Mesothelial cell of epicardium (in vitro differentiated cells): ENCODE results near the gene C3orf18. TPM values are rescaled to one million over a fixed set of nuclear protein-coding genes. Genes with fewer than 3 reads are reported as not detected.

ENCODE experiments used
- DNase-seq, 2 experiments: peaks; one replicate each; pipeline ENCODE4 v3.0.0; 2021; ENCODE audit warnings: low spot score in 2 of 2; ENCODE audit not compliant: unreplicated experiment in 2 of 2
- H3K27ac Mint-ChIP-seq: 2 replicates; pipeline ENCODE4 v1.8.0; 2021; ENCODE audit warnings: mixed read lengths
- H3K27me3 Mint-ChIP-seq: 2 replicates; pipeline ENCODE4 v1.8.0; 2021; ENCODE audit warnings: low read depth, mixed read lengths
- H3K36me3 Mint-ChIP-seq: 2 replicates; pipeline ENCODE4 v1.8.0; 2021; ENCODE audit warnings: mixed read lengths
- H3K4me1 Mint-ChIP-seq: 2 replicates; pipeline ENCODE4 v1.8.0; 2021; ENCODE audit warnings: mixed read lengths
- H3K4me3 Mint-ChIP-seq: 2 replicates; pipeline ENCODE4 v1.8.0; 2021; ENCODE audit warnings: mild to moderate bottlenecking, moderate library complexity, mixed read lengths
- H3K9me3 Mint-ChIP-seq: 2 replicates; pipeline ENCODE4 v1.8.0; 2021; ENCODE audit warnings: mixed read lengths
- CTCF ChIP-seq: fragments of 200-600 bp; sonication (generic); IDR thresholded peaks from one replicate; pipeline ENCODE4 v1.5.0; 2021; ENCODE audit warnings: antibody characterized with exemption; ENCODE audit not compliant: unreplicated experiment
- total RNA-seq: library from RNA; stranded (reverse); gene quantifications from 3 replicates; pipeline ENCODE4 v1.2.1, GENCODE V29; 2021

Gene C3orf18
- total RNA-seq, 1 donor from 2014 or later, result 15.1 TPM

GRCh38 chr3:50604628-50605588, 37.4 kb upstream of the C3orf18 start:
- peaks cover 52% of the 10 kb centered on the region for H3K4me1 Mint-ChIP-seq
- no peak for TF ChIP-seq CTCF
- H3K36me3 Mint-ChIP-seq, result peaks cover 2% of the 10 kb centered on the region
- DNase-seq, result no peak
- no peak overlapping the region for H3K4me3 Mint-ChIP-seq
- no peaks in the 10 kb centered on the region for H3K9me3 Mint-ChIP-seq
- H3K27ac Mint-ChIP-seq, result no peak overlapping the region
- no peaks in the 10 kb centered on the region for H3K27me3 Mint-ChIP-seq

GRCh38 chr3:50604110-50604621, 36.6 kb upstream of the C3orf18 start:
- no peak for TF ChIP-seq CTCF
- Mint-ChIP-seq H3K27ac (peak overlapping the region; percentile 45), H3K27me3 (no peaks in the 10 kb centered on the region), H3K4me1 (peaks cover 45% of the 10 kb centered on the region), H3K9me3 (no peaks in the 10 kb centered on the region), H3K36me3 (peaks cover 2% of the 10 kb centered on the region), H3K4me3 (no peak overlapping the region)
- DNase-seq, result no peak

GRCh38 chr3:50603261-50604109, 35.9 kb upstream of the C3orf18 start:
- H3K36me3 Mint-ChIP-seq, result peaks cover 2% of the 10 kb centered on the region
- H3K27ac Mint-ChIP-seq, result peak overlapping the region; percentile 100
- no peaks in the 10 kb centered on the region for H3K9me3 Mint-ChIP-seq
- no peak for TF ChIP-seq CTCF
- no peak for DNase-seq
- H3K4me1 Mint-ChIP-seq, result peaks cover 39% of the 10 kb centered on the region
- no peaks in the 10 kb centered on the region for H3K27me3 Mint-ChIP-seq
- no peak overlapping the region for H3K4me3 Mint-ChIP-seq

GRCh38 chr3:50602595-50603191, 35.1 kb upstream of the C3orf18 start:
- Mint-ChIP-seq H3K9me3 (no peaks in the 10 kb centered on the region), H3K27ac (peak overlapping the region; percentile 100), H3K27me3 (no peaks in the 10 kb centered on the region), H3K36me3 (peaks cover 2% of the 10 kb centered on the region), H3K4me1 (peaks cover 42% of the 10 kb centered on the region), H3K4me3 (peak overlapping the region; percentile 28)
- DNase-seq, result no peak
- TF ChIP-seq CTCF, result no peak

DNA sequence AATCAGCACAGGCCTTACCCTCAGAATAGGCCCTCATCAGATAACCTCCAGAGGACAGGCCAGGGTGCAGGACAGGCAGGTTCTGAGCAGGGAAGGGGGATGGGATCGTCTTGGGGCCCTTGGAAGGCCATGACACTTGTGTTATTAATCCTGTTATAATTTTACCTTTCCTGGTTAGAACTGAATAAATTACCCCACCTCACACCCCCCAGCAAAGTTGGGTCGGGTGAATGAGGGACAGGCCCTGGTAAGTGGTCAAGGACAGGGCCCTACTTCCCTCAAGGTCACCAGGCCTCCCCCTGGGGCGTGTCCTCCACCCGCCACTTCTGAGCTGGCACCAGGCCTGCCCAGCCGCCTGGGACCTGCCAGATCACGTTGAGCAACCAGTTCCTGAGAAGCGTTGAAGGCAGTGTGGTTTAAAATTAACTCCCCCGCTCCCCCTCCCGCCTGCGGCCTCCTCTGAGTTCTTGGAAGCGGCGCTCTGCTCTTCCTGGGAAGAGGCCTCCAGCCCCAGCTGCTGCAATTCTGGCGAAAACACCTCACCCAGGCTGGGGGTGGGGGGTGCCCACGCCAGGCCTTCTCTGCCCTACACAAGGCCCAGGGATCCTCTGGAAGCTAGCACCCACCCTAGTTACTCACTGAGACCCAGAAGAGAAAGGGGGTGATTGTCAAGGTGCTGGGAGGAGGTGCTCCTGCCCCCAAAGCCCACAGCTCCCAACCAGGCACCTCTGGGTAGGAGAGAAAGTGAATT, 33.5 kb upstream of the C3orf18 start:
- Mint-ChIP-seq H3K4me1 (peaks cover 42% of the 10 kb centered on the region), H3K9me3 (no peaks in the 10 kb centered on the region), H3K36me3 (peaks cover 2% of the 10 kb centered on the region), H3K27ac (peak overlapping the region; percentile 100), H3K4me3 (peak overlapping the region; percentile 17), H3K27me3 (no peaks in the 10 kb centered on the region)
- DNase-seq, result peak; percentile 44 to 75
- TF ChIP-seq CTCF, result no peak
